HT1080 (cell line): ENCODE measurements around the gene KCNQ5. TPM values are rescaled to one million over a fixed set of nuclear protein-coding genes. Genes with fewer than 3 reads are reported as not detected.

Experiments used
- DNase-seq: peaks from one replicate; pipeline ENCODE4 v3.0.0-alpha.2; 2015; ENCODE audit warnings: low read depth
- total RNA-seq: library from RNA; depleted of rRNA; stranded (reverse); fragments of >200 nt; shearing (Covaris generic); gene quantifications from 2 replicates; pipeline ENCODE4 v1.2.3, GENCODE V29; 2014

KCNQ5 gene
- total RNA-seq, 1 experiment from 2014 or later: 11.3 TPM

- DNase-seq: no peak
Observed at GRCh38 chr6:72836971-72837370, 215.1 kb downstream of the KCNQ5 start.

DNA sequence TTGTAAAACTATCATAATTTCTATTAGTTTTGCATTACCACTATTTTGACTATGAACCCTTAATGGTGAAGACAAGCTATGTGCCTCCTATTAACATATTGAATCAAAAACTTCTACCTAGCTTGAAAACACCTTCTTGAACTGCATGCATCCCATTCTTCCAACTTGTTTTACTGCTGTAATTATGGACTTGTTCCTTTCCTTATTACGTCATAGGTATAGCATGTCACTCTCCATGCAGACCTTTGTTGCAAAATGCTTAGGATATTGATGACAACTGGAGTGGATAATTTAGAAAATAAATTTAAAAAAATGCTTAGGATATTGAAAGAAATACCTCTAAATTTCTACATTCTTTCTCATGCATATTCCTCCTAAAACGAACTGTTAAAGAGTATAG lies 219.3 kb downstream of the KCNQ5 start:
- no peak for DNase-seq

DNA sequence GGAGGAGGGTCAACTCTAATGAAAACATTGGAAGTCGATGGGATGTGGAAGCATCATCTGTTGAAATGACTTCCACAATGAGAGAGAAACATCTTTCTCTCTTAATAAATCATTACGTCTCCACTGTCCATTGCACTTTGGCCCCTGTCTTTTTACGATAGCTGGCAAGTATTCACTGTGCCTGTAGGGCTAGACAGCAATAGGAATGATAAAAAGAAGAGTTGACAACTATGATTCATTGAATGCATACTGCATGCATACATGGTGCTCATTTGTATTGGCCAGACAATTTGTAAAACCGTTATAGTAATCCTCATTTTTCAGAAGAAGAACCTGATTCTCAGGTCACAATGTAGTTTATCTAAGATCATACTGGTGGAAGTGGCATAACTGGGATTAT lies 220.3 kb downstream of the KCNQ5 start:
- DNase-seq: no peak

DNA sequence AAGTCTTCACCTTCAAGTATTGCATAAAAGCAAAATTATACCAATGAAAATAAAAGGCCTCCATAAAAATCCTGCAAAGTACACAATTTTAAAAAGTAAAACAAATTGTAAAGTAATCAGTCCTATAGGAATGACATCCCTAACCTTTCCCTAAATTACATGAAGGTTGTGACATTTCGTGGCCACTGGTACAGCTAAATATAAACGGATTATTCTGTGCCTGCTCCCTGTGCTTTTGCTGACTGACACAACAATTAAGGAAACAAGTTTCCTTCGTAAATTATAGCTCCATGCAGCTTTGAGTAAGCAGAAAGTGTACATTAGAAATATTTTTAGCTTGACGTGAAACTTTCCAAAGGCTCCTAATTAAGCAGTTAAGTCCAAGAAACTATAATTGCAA lies 222.8 kb downstream of the KCNQ5 start:
- no peak for DNase-seq

DNA sequence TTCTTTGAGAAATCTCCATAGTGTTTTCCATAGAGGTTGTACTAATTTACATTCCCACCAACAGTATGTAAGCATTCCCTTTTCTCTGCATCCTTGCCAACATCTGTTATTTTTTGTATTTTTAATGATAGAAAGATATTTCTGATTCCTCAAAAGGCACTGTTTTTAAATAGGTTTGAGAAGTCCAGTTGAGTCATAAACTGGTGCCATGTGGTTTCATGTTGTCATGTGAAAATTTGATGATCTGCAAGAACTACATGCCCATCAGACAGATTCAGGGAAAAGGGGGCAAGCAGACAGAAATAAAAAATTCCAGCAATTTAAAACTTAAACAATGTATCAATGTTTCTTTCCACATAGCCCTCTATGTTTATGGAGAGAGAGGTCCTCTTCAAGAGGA lies 227.5 kb downstream of the KCNQ5 start:
- no peak for DNase-seq

GRCh38 chr6:72850040-72850439 lies 228.2 kb downstream of the KCNQ5 start:
- no peak for DNase-seq

GRCh38 chr6:72850469-72850868 lies 228.6 kb downstream of the KCNQ5 start:
- no peak for DNase-seq

DNA sequence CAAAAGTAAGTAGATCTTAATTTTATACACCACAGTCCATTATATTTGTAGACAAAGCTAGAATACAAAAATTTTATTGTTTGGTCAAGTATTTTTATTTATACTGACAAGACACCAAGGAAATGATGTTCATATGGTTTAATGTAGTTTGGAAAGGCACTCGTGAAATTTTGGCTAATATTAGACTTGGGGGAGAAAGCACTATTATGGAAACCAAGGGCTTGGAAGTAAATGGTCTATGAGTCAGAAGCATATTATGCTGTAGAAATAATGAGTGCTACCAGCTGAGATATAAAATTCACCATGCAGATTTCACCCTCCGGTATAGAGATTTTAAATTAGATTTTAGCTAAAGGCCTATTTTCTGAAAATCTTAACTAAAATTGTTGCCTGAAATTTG lies 233.6 kb downstream of the KCNQ5 start:
- DNase-seq: no peak

DNA sequence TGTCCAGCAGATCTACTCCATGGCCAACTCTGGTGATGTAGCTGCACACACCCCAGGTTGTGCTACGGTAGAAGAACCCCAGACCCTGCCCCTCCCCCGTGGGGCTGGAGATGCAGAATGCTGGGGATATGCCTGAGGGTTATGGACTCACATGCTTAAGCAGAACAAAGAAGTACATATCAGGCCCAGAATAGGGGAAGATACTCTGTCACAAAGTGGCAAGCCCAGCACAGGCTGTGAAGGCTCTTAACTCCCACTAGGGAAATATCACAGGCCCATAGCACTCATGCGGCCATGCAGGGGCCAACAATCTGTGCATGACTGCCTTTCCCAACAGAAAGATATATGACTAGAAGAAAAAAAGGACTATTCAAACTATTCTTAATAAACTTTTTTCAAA lies 234.9 kb downstream of the KCNQ5 start:
- no peak for DNase-seq

DNA sequence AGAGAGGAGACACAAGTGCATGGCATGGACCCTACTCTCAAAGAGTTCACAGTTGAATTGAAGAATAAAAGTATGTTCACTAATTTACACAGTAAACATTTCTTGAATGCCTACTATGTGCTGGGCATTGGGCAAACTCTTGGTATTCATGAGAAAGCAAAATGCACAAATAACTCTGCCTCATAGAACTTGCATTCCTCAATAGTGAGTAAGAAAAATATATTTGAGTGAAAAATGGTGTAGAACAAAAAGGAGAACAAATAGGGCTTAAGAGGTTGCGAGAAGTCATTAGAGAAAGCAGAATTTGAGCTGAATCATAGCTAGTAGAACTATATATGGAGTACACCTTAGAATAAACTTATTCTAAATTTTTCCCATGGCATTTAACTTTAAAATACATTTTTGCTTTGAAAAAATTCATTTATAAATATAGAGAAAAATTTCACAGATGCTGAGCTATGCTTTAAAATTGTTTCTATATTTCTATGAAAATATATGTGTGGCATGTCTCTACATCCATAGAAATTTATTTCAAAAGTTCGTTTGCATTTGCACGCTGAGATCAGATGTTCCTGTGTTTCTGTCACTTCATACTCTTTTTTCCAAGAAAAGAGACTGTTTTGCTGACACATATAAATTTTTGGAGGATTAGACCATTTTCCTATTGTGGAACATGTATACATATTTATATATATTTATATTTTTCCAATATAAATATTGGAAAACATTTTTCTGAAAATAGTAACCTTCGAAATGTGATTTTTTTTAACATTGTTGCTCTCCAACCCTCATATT lies 236.1 kb downstream of the KCNQ5 start:
- DNase-seq: peak; percentile 23

GRCh38 chr6:72861059-72861458 lies 239.2 kb downstream of the KCNQ5 start:
- no peak for DNase-seq

DNA sequence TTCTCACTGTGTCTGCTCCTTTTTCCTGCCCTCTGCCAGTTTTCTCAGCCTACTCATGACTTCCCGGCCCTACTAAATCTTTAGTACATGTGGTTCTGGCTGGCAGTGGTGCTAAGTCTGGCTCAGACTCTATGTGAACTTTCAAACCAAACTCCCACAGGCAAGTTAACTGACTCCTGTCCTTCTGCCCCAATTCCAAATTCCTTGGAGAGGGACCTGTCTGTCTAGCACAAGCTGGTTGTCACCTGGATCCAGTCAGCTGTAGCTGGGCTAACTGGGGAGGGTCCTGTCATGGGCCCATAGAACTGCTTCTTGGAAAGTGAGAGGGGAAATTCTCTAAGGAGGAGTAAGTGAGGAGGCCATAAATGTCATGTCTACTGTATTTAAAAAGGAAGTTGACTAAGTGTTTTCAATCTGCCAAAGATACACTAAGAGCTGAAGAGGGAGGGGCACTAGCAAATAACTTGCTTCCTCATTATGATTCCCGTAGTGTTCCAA lies 240.1 kb downstream of the KCNQ5 start:
- DNase-seq: peak; percentile 82

DNA sequence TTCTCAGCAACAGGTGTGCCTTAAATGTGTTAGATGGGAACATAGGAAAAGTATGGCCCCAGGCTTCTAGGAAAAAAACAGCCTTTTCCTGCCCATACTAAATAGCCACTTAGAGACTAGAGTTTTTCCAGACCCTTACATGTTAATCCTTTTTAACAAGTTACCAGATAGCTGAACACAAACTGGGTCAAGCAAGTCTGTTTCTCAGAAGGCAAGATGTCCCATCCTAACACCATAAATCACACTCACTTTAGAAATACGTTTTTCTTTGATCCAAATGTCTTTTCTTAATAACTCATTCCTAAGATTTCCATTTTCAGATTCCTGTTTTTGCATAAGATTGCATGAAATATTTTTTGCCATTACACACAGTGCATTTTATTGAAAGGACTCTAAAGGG lies 241.3 kb downstream of the KCNQ5 start:
- DNase-seq: no peak

DNA sequence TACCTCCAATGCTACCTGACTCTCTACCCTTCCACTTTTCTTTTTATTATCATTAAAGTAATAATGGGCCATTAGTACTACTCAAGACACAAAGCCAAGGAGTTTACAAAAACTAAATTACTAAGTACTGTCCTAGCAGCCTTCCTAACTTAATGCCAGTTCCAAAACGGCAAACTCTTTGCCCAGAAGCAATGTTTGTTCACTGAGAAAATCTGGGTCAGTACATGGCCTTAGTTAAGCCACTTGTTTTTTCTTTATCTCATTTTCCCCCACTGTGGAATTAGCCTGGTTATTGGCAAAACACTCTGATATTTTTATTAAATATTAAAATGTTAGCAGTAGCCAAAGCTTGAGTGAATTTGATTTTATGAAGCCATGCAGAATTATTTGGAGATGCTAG lies 242.4 kb downstream of the KCNQ5 start:
- DNase-seq: no peak

DNA sequence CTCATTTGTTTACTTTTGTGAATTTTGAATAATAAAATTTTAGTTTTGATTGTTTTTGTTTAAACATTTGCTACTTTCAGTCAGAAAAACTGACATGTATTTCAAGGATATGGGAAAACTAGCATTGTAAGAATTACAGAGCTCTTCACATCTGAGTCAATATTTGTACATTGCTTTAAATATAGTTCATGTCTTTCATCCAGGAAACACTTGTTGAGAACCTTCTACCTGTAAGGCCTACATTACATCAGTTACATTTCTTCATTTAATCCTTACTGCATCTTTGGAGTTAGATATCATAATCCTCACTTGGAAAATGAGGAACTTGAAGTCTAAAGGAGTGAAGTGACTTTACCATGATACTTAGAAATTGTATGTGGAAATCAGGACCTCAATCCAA lies 242.9 kb downstream of the KCNQ5 start:
- DNase-seq: no peak

DNA sequence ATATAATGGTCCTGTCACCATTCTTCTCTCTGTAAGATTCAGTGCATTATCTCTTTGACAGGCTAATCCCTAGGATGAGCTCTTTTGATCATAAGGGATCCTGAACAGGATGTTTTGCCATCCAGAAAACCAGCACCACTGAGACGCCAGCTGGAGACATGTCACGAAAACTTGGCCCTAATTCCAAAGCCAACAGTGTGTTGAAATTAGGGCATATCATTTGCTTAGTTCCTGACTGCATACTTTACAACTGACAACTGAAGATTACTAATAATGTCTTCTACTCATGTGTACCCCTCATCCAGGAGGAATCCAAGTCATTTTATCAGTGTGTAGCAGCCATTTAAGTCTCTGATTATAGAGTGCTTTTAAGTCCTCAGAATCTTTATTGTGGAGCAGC lies 243.6 kb downstream of the KCNQ5 start:
- DNase-seq: no peak

DNA sequence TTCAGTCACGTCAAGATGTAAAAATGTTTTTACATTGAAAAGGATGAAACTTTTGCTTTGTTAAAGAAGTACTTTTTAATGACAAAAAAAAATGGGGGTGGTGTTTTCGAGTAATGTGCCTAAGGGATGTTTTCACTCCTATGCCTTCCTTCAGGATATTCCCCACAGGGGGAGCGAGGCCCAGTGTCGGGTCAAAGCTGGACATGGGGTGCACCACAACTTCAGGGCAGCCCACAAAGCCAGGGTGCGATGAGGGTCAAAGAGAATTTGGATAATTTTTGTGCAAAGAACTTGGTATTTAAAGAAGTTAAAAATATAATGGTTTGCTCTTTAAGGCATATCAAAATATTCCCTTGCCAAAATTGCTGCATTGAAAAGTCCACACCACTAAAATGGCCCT lies 247.8 kb downstream of the KCNQ5 start:
- no peak for DNase-seq

- no peak for DNase-seq
Observed at GRCh38 chr6:72873433-72873832, 251.6 kb downstream of the KCNQ5 start.

GRCh38 chr6:72876256-72876655 lies 254.4 kb downstream of the KCNQ5 start:
- no peak for DNase-seq

DNA sequence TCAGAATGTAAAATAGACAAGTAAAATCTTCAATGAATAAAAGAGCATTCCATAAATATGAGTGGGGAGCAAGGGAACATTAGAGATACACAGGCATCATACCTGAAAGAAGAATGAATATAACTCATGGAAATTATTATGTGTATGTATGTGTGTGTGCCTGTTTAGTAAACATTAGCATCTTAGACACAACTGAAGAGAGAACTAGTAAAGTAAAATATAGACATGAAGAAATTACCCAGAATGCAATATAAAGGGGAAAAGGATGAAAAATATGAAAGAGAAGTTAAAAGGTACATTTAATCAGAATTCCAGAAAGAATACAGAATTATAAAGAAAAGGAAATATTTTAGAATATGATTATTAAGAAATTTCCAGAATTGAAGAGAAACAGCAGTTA lies 264.3 kb downstream of the KCNQ5 start:
- DNase-seq: no peak

- no peak for DNase-seq
Observed at GRCh38 chr6:72890233-72890632, 268.4 kb downstream of the KCNQ5 start.

DNA sequence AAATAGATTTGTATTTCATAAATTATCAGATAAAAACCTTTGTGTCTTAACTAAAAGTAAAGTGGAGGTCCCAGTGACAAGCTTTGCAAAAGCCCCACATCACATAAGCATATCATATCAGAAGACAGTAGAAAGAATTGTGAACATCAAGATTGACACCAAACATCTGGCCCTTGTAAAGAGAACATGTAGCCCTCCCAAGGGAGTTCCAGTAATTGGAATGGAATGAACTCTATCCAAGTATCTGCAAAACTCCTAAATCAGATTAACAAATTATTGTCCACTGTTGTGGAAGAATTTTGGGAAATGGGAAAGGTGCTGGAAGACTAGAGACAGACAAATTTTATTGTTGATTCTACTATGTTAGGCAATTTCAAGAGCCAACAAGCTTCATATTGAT lies 268.8 kb downstream of the KCNQ5 start:
- no peak for DNase-seq

DNA sequence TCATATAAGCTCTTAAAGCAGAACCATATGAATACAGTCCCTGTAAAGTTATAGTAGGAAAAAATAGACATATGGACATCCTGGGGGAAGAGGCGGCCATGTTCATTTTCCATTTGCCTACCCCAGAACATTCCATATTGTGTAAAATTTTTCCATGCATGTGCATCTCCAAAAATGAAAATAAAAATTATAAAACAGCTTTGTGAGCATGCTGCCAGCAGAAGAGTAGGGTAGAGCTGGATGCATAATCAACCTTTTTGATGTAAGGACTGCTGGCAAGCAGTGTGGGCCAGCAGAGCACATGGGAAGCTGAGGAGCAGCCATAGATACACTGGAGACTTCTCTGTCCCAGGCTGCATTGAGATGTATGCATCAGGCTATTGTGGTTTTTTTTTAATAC lies 271.0 kb downstream of the KCNQ5 start:
- DNase-seq: no peak

DNA sequence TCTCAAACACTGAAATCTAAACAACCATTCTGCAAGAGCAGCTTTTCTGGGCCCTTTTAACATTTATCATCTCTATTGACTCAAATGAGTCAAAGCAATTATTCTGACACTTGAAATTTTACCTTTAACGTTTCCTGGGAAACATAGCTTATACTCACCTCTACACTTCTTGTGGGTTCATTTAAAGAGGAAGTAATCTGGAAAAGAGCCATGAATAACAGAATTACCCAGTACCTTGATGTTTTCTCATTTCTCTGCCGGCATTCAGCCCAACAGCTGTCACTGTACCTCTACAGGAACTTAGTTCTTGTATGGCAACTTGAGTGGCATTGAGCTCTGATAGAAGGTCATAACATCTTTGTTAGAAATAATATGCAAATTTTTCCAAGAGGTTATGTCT lies 272.2 kb downstream of the KCNQ5 start:
- DNase-seq: peak; percentile 25
